Parathyroid adenoma (tissue), 2 donors: ENCODE data around the gene BTN1A1.

Experiments used
- H2AFZ ChIP-seq: fragments of 300-600 bp; sonication (generic); one replicate; pipeline ENCODE4 v1.7.0; 2017; ENCODE audit warnings: antibody characterized with exemption, mild to moderate bottlenecking
- H3K27ac ChIP-seq: fragments of 300-600 bp; sonication (generic); one replicate; pipeline ENCODE4 v1.7.0; 2017
- H3K27me3 ChIP-seq: fragments of 300-600 bp; sonication (generic); one replicate; pipeline ENCODE4 v1.7.0; 2017; ENCODE audit warnings: low read length; ENCODE audit not compliant: control insufficient read depth, insufficient read depth
- H3K36me3 ChIP-seq: fragments of 300-600 bp; sonication (generic); one replicate; pipeline ENCODE4 v1.7.0; 2017; ENCODE audit warnings: low read length; ENCODE audit not compliant: control insufficient read depth, insufficient read depth
- H3K4me1 ChIP-seq: fragments of 300-600 bp; sonication (generic); one replicate; pipeline ENCODE4 v1.7.0; 2017; ENCODE audit warnings: control low read depth
- H3K4me2 ChIP-seq: fragments of 300-600 bp; sonication (generic); one replicate; pipeline ENCODE4 v1.7.0; 2017; ENCODE audit warnings: low read length
- H3K4me3 ChIP-seq: fragments of 300-600 bp; sonication (generic); one replicate; pipeline ENCODE4 v1.7.0; 2017; ENCODE audit warnings: low read depth, low read length
- H3K79me2 ChIP-seq: fragments of 300-600 bp; sonication (generic); one replicate; pipeline ENCODE4 v1.7.0; 2017; ENCODE audit warnings: control low read depth
- H3K9ac ChIP-seq: fragments of 300-600 bp; sonication (generic); one replicate; pipeline ENCODE4 v1.7.0; 2017; ENCODE audit warnings: mild to moderate bottlenecking
- H3K9me3 ChIP-seq: fragments of 300-600 bp; sonication (generic); one replicate; pipeline ENCODE4 v1.7.0; 2017; ENCODE audit warnings: low read length; ENCODE audit not compliant: control insufficient read depth
- TF ChIP-seq, protein P1 (sequence below): fragments of 300-600 bp; sonication (generic); IDR thresholded peaks from one replicate; pipeline ENCODE4 v1.7.0; 2017; ENCODE audit warnings: antibody characterized with exemption, mild to moderate bottlenecking
- donor health status: primary hyperparathyroidism.

BTN1A1 gene

DNA sequence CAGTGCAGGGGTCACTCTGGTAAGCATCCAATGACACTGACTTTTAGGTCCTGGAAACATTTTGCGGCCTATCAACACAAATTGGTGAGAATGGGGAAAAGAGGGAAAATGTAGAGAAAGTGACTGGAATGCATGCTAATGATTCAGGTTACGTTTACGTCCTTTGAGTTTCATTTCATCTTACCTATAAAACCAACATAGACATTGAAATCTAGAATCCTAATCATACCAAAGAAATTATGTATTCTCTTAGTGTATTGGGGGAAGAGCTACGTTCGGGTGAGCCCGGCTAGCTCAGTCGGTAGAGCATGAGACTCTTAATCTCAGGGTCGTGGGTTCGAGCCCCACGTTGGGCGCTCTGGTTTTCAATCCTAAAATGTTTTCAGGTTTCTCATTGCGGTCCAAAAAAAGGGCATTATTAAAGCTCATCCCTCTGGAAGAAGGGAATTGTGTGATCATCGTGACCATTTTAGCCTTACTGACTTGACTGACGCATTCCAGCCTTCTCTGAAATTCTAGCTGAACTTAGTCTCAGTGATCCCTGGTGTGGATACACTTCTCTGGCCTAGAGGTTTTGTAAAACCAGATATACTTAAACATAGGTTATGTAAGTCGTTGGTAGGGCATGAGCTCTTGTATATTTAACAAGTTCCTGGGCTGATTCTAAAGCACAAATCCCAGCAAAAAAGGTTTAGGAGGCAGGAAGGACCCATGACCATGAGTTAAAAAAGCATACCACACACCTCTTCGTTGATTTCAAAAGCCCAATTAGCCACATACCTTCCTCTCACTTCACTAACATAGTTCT is 56.4 kb downstream of the BTN1A1 start:
- no peaks in the 10 kb centered on the region for H3K4me1 ChIP-seq
- H3K9me3 ChIP-seq = no peaks in the 10 kb centered on the region
- H3K79me2 ChIP-seq = no peaks in the 10 kb centered on the region
- no peak overlapping the region for H3K27ac ChIP-seq
- TF ChIP-seq, protein P1, sequence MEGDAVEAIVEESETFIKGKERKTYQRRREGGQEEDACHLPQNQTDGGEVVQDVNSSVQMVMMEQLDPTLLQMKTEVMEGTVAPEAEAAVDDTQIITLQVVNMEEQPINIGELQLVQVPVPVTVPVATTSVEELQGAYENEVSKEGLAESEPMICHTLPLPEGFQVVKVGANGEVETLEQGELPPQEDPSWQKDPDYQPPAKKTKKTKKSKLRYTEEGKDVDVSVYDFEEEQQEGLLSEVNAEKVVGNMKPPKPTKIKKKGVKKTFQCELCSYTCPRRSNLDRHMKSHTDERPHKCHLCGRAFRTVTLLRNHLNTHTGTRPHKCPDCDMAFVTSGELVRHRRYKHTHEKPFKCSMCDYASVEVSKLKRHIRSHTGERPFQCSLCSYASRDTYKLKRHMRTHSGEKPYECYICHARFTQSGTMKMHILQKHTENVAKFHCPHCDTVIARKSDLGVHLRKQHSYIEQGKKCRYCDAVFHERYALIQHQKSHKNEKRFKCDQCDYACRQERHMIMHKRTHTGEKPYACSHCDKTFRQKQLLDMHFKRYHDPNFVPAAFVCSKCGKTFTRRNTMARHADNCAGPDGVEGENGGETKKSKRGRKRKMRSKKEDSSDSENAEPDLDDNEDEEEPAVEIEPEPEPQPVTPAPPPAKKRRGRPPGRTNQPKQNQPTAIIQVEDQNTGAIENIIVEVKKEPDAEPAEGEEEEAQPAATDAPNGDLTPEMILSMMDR = no peak
- no peak overlapping the region for H3K4me2 ChIP-seq
- peak overlapping the region; percentile 16 for H2AFZ ChIP-seq
- no peaks in the 10 kb centered on the region for H3K27me3 ChIP-seq
- H3K4me3 ChIP-seq = no peak overlapping the region
- H3K36me3 ChIP-seq = no peaks in the 10 kb centered on the region
- no peak overlapping the region for H3K9ac ChIP-seq
